ENCODE data around the gene PPP1R27. TPM values are rescaled to one million over a fixed set of nuclear protein-coding genes. Genes with fewer than 3 reads are reported as not detected.
A peak's percentile ranks its signal among the peaks of the same experiment; 100 is the strongest.

The PPP1R27 gene
- total RNA-seq, 1 donor from 2014 or later = not detected

GRCh38 chr17:81809556-81809998, 25.3 kb downstream of the PPP1R27 start:
- Mint-ChIP-seq H3K4me1 (peaks cover 3% of the 10 kb centered on the region), H3K36me3 (no peaks in the 10 kb centered on the region), H3K4me3 (no peak overlapping the region), H3K9me3 (no peaks in the 10 kb centered on the region), H3K27me3 (ENCODE audit: low read depth) (peaks cover 58% of the 10 kb centered on the region), H3K27ac (no peak overlapping the region)
- no peak for DNase-seq (ENCODE audit: low spot score in 2 of 2, unreplicated experiment in 2 of 2)
- TF ChIP-seq CTCF (IDR thresholded peaks at IDR 0.05; ENCODE audit: unreplicated experiment) = no peak

GRCh38 chr17:81808778-81809555, 25.9 kb downstream of the PPP1R27 start:
- Mint-ChIP-seq H3K36me3 (no peaks in the 10 kb centered on the region), H3K27me3 (ENCODE audit: low read depth) (peaks cover 58% of the 10 kb centered on the region), H3K4me3 (no peak overlapping the region), H3K9me3 (no peaks in the 10 kb centered on the region), H3K4me1 (peaks cover 3% of the 10 kb centered on the region), H3K27ac (no peak overlapping the region)
- no peak for TF ChIP-seq CTCF (IDR thresholded peaks at IDR 0.05; ENCODE audit: unreplicated experiment)
- peak in 1 of 2 experiments; percentile 12 for DNase-seq (ENCODE audit: low spot score in 2 of 2, unreplicated experiment in 2 of 2)

GRCh38 chr17:81807839-81808238, 27.0 kb downstream of the PPP1R27 start:
- H3K27ac Mint-ChIP-seq = no peak overlapping the region
- no peak for DNase-seq (ENCODE audit: low spot score in 2 of 2, unreplicated experiment in 2 of 2)
- H3K27me3 Mint-ChIP-seq (ENCODE audit: low read depth) = peaks cover 66% of the 10 kb centered on the region
- no peak for TF ChIP-seq CTCF (IDR thresholded peaks at IDR 0.05; ENCODE audit: unreplicated experiment)
- H3K36me3 Mint-ChIP-seq = no peaks in the 10 kb centered on the region
- no peak overlapping the region for H3K4me3 Mint-ChIP-seq
- H3K4me1 Mint-ChIP-seq = peaks cover 4% of the 10 kb centered on the region
- no peaks in the 10 kb centered on the region for H3K9me3 Mint-ChIP-seq

- no peak overlapping the region for H3K4me3 Mint-ChIP-seq
- peaks cover 6% of the 10 kb centered on the region for H3K4me1 Mint-ChIP-seq
- TF ChIP-seq CTCF (IDR thresholded peaks at IDR 0.05; ENCODE audit: unreplicated experiment) = no peak
- H3K27ac Mint-ChIP-seq = no peak overlapping the region
- peaks cover 69% of the 10 kb centered on the region for H3K27me3 Mint-ChIP-seq (ENCODE audit: low read depth)
- no peak for DNase-seq (ENCODE audit: low spot score in 2 of 2, unreplicated experiment in 2 of 2)
- no peaks in the 10 kb centered on the region for H3K36me3 Mint-ChIP-seq
- no peaks in the 10 kb centered on the region for H3K9me3 Mint-ChIP-seq
Measured at GRCh38 chr17:81807210-81807719, 27.6 kb downstream of the PPP1R27 start.

- DNase-seq (ENCODE audit: low spot score in 2 of 2, unreplicated experiment in 2 of 2) = peak in 1 of 2 experiments; percentile 16
- Mint-ChIP-seq H3K27ac (no peak overlapping the region), H3K36me3 (no peaks in the 10 kb centered on the region), H3K27me3 (ENCODE audit: low read depth) (peaks cover 75% of the 10 kb centered on the region), H3K4me1 (peaks cover 6% of the 10 kb centered on the region), H3K4me3 (no peak overlapping the region), H3K9me3 (no peaks in the 10 kb centered on the region)
- TF ChIP-seq CTCF (IDR thresholded peaks at IDR 0.05; ENCODE audit: unreplicated experiment) = no peak
Measured at GRCh38 chr17:81806461-81807209, 28.2 kb downstream of the PPP1R27 start.

All from mesothelial cell of epicardium (in vitro differentiated cells).